ENCODE data around the gene DAZ3.
"Not testable (repeated sequence)": the region's sequence is repeated elsewhere in the genome, so short reads cannot be mapped to it uniquely, and the experiment has no call there.

DAZ3 gene

GRCh38 chrY:24813293-24813692, at the start of gene DAZ3:
Gene DAZ3 (minus strand): TSS chrY:24813393. CDS start chrY:24813185, 208 bp downstream.
- DNase-seq, result not testable (repeated sequence)

GRCh38 chrY:24833619-24834018, 20.4 kb upstream of the DAZ3 start, which contains the start of gene DAZ4:
Gene DAZ4 (plus strand): TSS chrY:24833919. CDS start chrY:24834127, 208 bp downstream.
- DNase-seq, result not testable (repeated sequence)

- not testable (repeated sequence) for DNase-seq
These were observed 11.9 kb upstream of the DAZ3 start for GRCh38 chrY:24825069-24825468.

- not testable (repeated sequence) for DNase-seq
These were observed 11.1 kb upstream of the DAZ3 start for GRCh38 chrY:24824184-24824879.

GRCh38 chrY:24821836-24822235, 8.6 kb upstream of the DAZ3 start:
- DNase-seq, result not testable (repeated sequence)
